Endothelial cell of umbilical vein (primary cell): ENCODE data around the gene SMIM38. TPM values are rescaled to one million over a fixed set of nuclear protein-coding genes. Genes with fewer than 3 reads are reported as not detected.

Source experiments
- BruUV-seq: library from RNA; stranded (reverse); fragments of 400-500 nt; replicated peaks from 2 replicates; lab custom pipeline; 2021; lab: Mats Ljungman, UMichigan
- CTCF ChIA-PET: fragments of 300-600, 350-600 bp; sonication (Branson Sonifier 250); formaldehyde crosslinking; loops from one replicate; lab custom pipeline; 2021; ENCODE audit warnings: antibody characterized with exemption, inconsistent platforms; lab: Charles Lee
- POLR2A ChIA-PET: fragments of 300-600, 350-600 bp; sonication (Branson Sonifier 250); formaldehyde crosslinking; loops from one replicate; lab custom pipeline; 2021; ENCODE audit warnings: antibody characterized with exemption, inconsistent platforms; lab: Charles Lee
- DNase-seq: peaks from one replicate; pipeline ENCODE4 v3.0.0-alpha.2; 2011; ENCODE audit warnings: low read depth, low spot score
- FAIRE-seq: peaks from 2 replicates; lab custom pipeline; 2011; peaks lifted over from hg19 to GRCh38; lab: Jason Lieb, UNC
- H2AFZ ChIP-seq: 2 replicates; pipeline ENCODE4 v1.6.0; 2012; ENCODE audit warnings: low read depth, low read length, control low read depth, inconsistent platforms
- H3K27ac ChIP-seq: 2 replicates; pipeline ENCODE4 v1.5.1; 2011; ENCODE audit warnings: low read depth, mild to moderate bottlenecking, control low read depth, low read length, moderate library complexity; ENCODE audit not compliant: insufficient read depth
- H3K27me3 ChIP-seq, 2 experiments: 2 replicates each; pipeline versions ENCODE4 v1.6.0 to v1.6.1; 2011; ENCODE audit warnings: low read length in 2 of 2, mixed read lengths in 1 of 2; ENCODE audit not compliant: control insufficient read depth in 2 of 2, insufficient read depth in 2 of 2
- H3K36me3 ChIP-seq, 2 experiments: 2 replicates in 1 of 2; 3 replicates in 1 of 2; pipeline ENCODE4 v1.5.1; 2011; ENCODE audit warnings: low read length in 2 of 2, mild to moderate bottlenecking in 1 of 2, moderate library complexity in 1 of 2; ENCODE audit not compliant: control insufficient read depth in 2 of 2, insufficient read depth in 2 of 2; ENCODE audit errors: extremely low read depth in 1 of 2
- H3K4me1 ChIP-seq: 3 replicates; pipeline ENCODE4 v1.5.1; 2011; ENCODE audit warnings: mild to moderate bottlenecking, low read length; ENCODE audit not compliant: control insufficient read depth, insufficient read depth; ENCODE audit errors: extremely low read depth
- H3K4me2 ChIP-seq: 2 replicates; pipeline ENCODE4 v1.6.1; 2011; ENCODE audit warnings: low read length, control low read depth, mixed read lengths; ENCODE audit not compliant: insufficient read depth
- H3K4me3 ChIP-seq, 3 experiments: fragments of 200-600 bp in 1 of 3; sonication (generic), shearing (Covaris generic) in 1 of 3; replicated peaks in 1 of 3; 2 replicates each; pipeline ENCODE4 v1.5.1; 2011 to 2016; ENCODE audit warnings: control low read depth in 3 of 3, low read length in 3 of 3, mild to moderate bottlenecking in 2 of 3, inconsistent platforms in 1 of 3, low read depth in 1 of 3, moderate library complexity in 1 of 3; ENCODE audit not compliant: insufficient read depth in 1 of 3
- H3K79me2 ChIP-seq: 2 replicates; pipeline ENCODE4 v1.6.0; 2012; ENCODE audit warnings: low read length, inconsistent platforms; ENCODE audit not compliant: control insufficient read depth, insufficient read depth
- H3K9ac ChIP-seq: replicated peaks from 2 replicates; pipeline ENCODE3; 2011; ENCODE audit warnings: low read length, control low read depth; ENCODE audit not compliant: insufficient read depth; ENCODE audit errors: extremely low read depth
- H3K9me1 ChIP-seq: replicated peaks from 3 replicates; pipeline ENCODE4 v1.6.0; 2011; ENCODE audit warnings: mild to moderate bottlenecking, low read length; ENCODE audit not compliant: control insufficient read depth, insufficient read depth; ENCODE audit errors: extremely low read depth
- H3K9me3 ChIP-seq: replicated peaks from 2 replicates; pipeline ENCODE4 v1.5.1; 2012; ENCODE audit warnings: low read length, inconsistent platforms; ENCODE audit not compliant: control insufficient read depth, insufficient read depth
- H4K20me1 ChIP-seq: replicated peaks from 2 replicates; pipeline ENCODE3; 2011; ENCODE audit warnings: mild to moderate bottlenecking, low read length; ENCODE audit not compliant: control insufficient read depth, insufficient read depth; ENCODE audit errors: extremely low read depth
- CTCF ChIP-seq, 2 donors: IDR thresholded peaks; 1 replicate in 1 of 2; 2 replicates in 1 of 2; pipeline ENCODE4 v1.5.1; 2011; ENCODE audit warnings: low read length in 2 of 2, mild to moderate bottlenecking in 2 of 2, moderate library complexity in 2 of 2, control low read depth in 1 of 2, inconsistent platforms in 1 of 2, low read depth in 1 of 2; ENCODE audit not compliant: insufficient read depth in 1 of 2; ENCODE audit errors: extremely low read depth in 1 of 2
- EZH2 ChIP-seq: IDR thresholded peaks from 2 replicates; pipeline ENCODE4 v1.6.1; 2012; ENCODE audit warnings: borderline replicate concordance, low read depth, mild to moderate bottlenecking, moderate library complexity, low read length, inconsistent platforms; ENCODE audit not compliant: severe bottlenecking
- FOS ChIP-seq: IDR thresholded peaks from 2 replicates; pipeline ENCODE4 v1.6.1; 2011; ENCODE audit warnings: mild to moderate bottlenecking, low read length, moderate library complexity, borderline replicate concordance; ENCODE audit not compliant: insufficient read depth
- GATA2 ChIP-seq: IDR thresholded peaks from 2 replicates; pipeline ENCODE4 v1.7.0; 2011; ENCODE audit warnings: low read depth, mild to moderate bottlenecking, moderate library complexity, mixed read lengths, low read length; ENCODE audit not compliant: insufficient read length, insufficient read depth
- JUN ChIP-seq: IDR thresholded peaks from 2 replicates; pipeline ENCODE4 v1.6.1; 2011; ENCODE audit warnings: borderline replicate concordance, low read depth; ENCODE audit not compliant: insufficient read length, insufficient read depth
- MYC ChIP-seq: IDR thresholded peaks from one replicate; pipeline ENCODE4 v1.6.1; 2011; ENCODE audit warnings: mild to moderate bottlenecking, low read depth, low read length
- POLR2A ChIP-seq: IDR thresholded peaks from 2 replicates; pipeline ENCODE4 v1.6.1; 2012; ENCODE audit warnings: low read depth, mild to moderate bottlenecking, control low read depth, low read length
- POLR2AphosphoS5 ChIP-seq: IDR thresholded peaks from 2 replicates; pipeline ENCODE4 v1.6.1; 2012; ENCODE audit warnings: low read depth, mild to moderate bottlenecking, control low read depth, low read length, moderate library complexity; ENCODE audit not compliant: insufficient read depth
- dilution Hi-C: fragments of 300-500 bp; cut with MboI; formaldehyde crosslinking; loops from one replicate; pipeline ENCODE4 v1.15.0; 2019; ENCODE audit warnings: low sequenced_read_pairs; ENCODE audit not compliant: extremely low pct_ligation_motif_present
- intact Hi-C: fragments of 100-400 bp; cut with micrococcal nuclease; formaldehyde crosslinking; loops from one replicate; pipeline ENCODE4 v1.10.0; 2022
- polyA plus RNA-seq, 4 experiments: library from polyadenylated mRNA; depleted of rRNA in 3 of 4; stranded (reverse) in 3 of 4; unstranded in 1 of 4; fragments of >200 nt; gene quantifications; 2 replicates each; pipeline versions ENCODE4 v1.2.1 to v1.2.3, GENCODE V29; 2011 to 2012; ENCODE audit warnings: missing spikeins in 1 of 4
- total RNA-seq: library from RNA; stranded (reverse); gene quantifications from 2 replicates; pipeline ENCODE4 v1.2.3, GENCODE V29; 2021

The SMIM38 gene
- total and polyA plus RNA-seq, 2 donors (not counting 3 experiments of a cell fraction or from before 2014, with no cell fraction given), result 0.03 TPM; not detected in 1

DNA sequence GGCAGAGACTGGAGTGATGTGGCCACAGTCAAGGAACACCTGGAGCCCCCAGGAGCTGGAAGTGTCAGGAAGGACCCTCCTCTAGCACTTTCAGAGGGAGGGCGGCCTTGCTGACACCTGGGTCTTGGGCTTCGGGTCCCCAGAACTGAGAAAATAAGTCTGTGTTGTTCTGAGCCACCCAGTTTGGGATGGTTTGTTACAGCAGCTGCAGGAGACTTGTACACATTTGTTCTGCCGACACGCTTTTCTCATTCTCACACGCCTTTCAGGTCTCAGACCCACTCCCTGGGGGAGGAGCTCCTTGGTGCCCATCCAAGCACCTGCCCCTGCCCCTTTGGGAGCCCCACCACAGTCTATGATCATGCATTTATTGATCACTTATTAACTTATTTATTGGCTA, 47.2 kb upstream of the SMIM38 start:
- Histone ChIP-seq H3K27me3 (peaks cover 0 to 11% of the 10 kb centered on the region in 2 experiments), H3K9me1 (no peaks in the 10 kb centered on the region), H3K4me1 (peaks cover 5% of the 10 kb centered on the region), H2AFZ (no peak overlapping the region), H3K9me3 (no peaks in the 10 kb centered on the region), H3K4me2 (no peak overlapping the region), H4K20me1 (no peaks in the 10 kb centered on the region), H3K79me2 (no peaks in the 10 kb centered on the region), H3K27ac (no peak overlapping the region), H3K9ac (no peak overlapping the region), H3K4me3 (no peak overlapping the region), H3K36me3 (no peaks in the 10 kb centered on the region)
- FAIRE-seq (no peak), DNase-seq (no peak)
- intact Hi-C loops (loop anchor here (10.0 kb wide), 1 partner anchor 186 kb away; the partner anchor contains the start of gene MYEOV), dilution Hi-C loops (loop anchor here (25.0 kb wide), 1 partner anchor 554 kb away; no protein-coding TSS in a partner anchor)
- TF ChIP-seq FOS (no peak), JUN (no peak), MYC (no peak), CTCF (IDR thresholded peaks at IDR 0.05; ENCODE audit: extremely low read depth in 1 of 2, insufficient read depth in 1 of 2, low read depth in 1 of 2, low read length in 2 of 2) (no peak), GATA2 (no peak), POLR2AphosphoS5 (no peak), POLR2A (no peak), EZH2 (no peak)
- no TSS peak for BruUV-seq
- POLR2A ChIA-PET, result no interaction called here
- CTCF ChIA-PET, result interaction anchor here (1.0 to 1.6 kb wide), 3 partner anchors 23 to 562 kb away, joined by 3 read pairs; no protein-coding TSS in a partner anchor
